OCI-LY7 (cell line): ENCODE measurements around the gene CFDP1. TPM values are rescaled to one million over a fixed set of nuclear protein-coding genes. Genes with fewer than 3 reads are reported as not detected.

Experiments
- BruUV-seq: library from RNA; stranded (reverse); fragments of 400-500 nt; replicated peaks from 2 replicates; lab custom pipeline; 2021; lab: Mats Ljungman, UMichigan
- CTCF ChIA-PET: fragments of 300-600 bp; sonication (Branson Sonifier 250); formaldehyde crosslinking; loops from one replicate; lab custom pipeline; 2022; ENCODE audit warnings: antibody characterized with exemption; ENCODE audit not compliant: unreplicated experiment; lab: Charles Lee
- POLR2A ChIA-PET: fragments of 300-600 bp; sonication (Branson Sonifier 250); formaldehyde crosslinking; loops from one replicate; lab custom pipeline; 2022; ENCODE audit warnings: antibody characterized with exemption; lab: Charles Lee
- DNase-seq: peaks from one replicate; pipeline ENCODE4 v3.0.0-alpha.2; 2015; ENCODE audit warnings: low spot score
- H2AFZ ChIP-seq: fragments of 200-600 bp; sonication (generic), shearing (Covaris generic); 2 replicates; pipeline ENCODE4 v1.6.1; 2014; ENCODE audit warnings: mild to moderate bottlenecking, antibody characterized with exemption, low read length, moderate library complexity
- H3K27ac ChIP-seq: fragments of 200-600 bp; sonication (generic); 2 replicates; pipeline ENCODE4 v1.5.1; 2014; ENCODE audit warnings: mixed run types, low read depth, mild to moderate bottlenecking, moderate library complexity, low read length, inconsistent platforms; ENCODE audit not compliant: poor library complexity, severe bottlenecking
- H3K36me3 ChIP-seq: fragments of 200-600 bp; sonication (generic); 2 replicates; pipeline ENCODE4 v1.6.1; 2014; ENCODE audit warnings: mild to moderate bottlenecking, antibody characterized with exemption, low read length, moderate library complexity, mixed read lengths; ENCODE audit not compliant: insufficient read depth
- H3K4me1 ChIP-seq: fragments of 200-600 bp; sonication (generic); 2 replicates; pipeline ENCODE4 v1.5.1; 2014; ENCODE audit warnings: mild to moderate bottlenecking, low read length; ENCODE audit not compliant: insufficient read depth, poor library complexity, severe bottlenecking
- H3K4me2 ChIP-seq: fragments of 200-600 bp; sonication (generic); 2 replicates; pipeline ENCODE4 v1.6.1; 2014; ENCODE audit warnings: mild to moderate bottlenecking, low read length
- H3K4me3 ChIP-seq: fragments of 200-600 bp; sonication (generic); 2 replicates; pipeline ENCODE4 v1.5.1; 2014; ENCODE audit warnings: mild to moderate bottlenecking, low read depth, low read length; ENCODE audit not compliant: poor library complexity, severe bottlenecking
- H3K79me2 ChIP-seq: fragments of 200-600 bp; sonication (generic); 2 replicates; pipeline ENCODE4 v1.6.1; 2016; ENCODE audit warnings: low read depth, mild to moderate bottlenecking, low read length, moderate library complexity, mixed read lengths; ENCODE audit not compliant: insufficient read depth
- H3K9me2 ChIP-seq: fragments of 200-600 bp; sonication (generic); 2 replicates; pipeline ENCODE4 v1.6.1; 2016; ENCODE audit warnings: mild to moderate bottlenecking, low read length, mixed read lengths; ENCODE audit not compliant: insufficient read depth
- H3K9me3 ChIP-seq: fragments of 200-600 bp; sonication (generic); 2 replicates; pipeline ENCODE4 v1.6.1; 2014; ENCODE audit warnings: mild to moderate bottlenecking, mixed run types, low read length, mixed read lengths
- H4K20me1 ChIP-seq: fragments of 200-600 bp; sonication (generic); 2 replicates; pipeline ENCODE4 v1.6.1; 2014; ENCODE audit warnings: mild to moderate bottlenecking, antibody characterized with exemption, low read length, moderate library complexity, mixed read lengths; ENCODE audit not compliant: insufficient read depth
- EZH2phosphoT487 ChIP-seq: fragments of 200-600 bp; sonication (generic); IDR thresholded peaks from 2 replicates; pipeline ENCODE4 v1.6.1; 2018; ENCODE audit warnings: low read depth, borderline replicate concordance, mild to moderate bottlenecking, mixed run types, antibody characterized with exemption, low read length, moderate library complexity, mixed read lengths
- intact Hi-C: fragments of 100-400 bp; cut with micrococcal nuclease; formaldehyde crosslinking; loops from one replicate; pipeline ENCODE4 v1.10.0; 2022; ENCODE audit not compliant: unreplicated experiment
- total RNA-seq, 2 experiments: library from RNA; depleted of rRNA in 1 of 2; stranded (reverse); fragments of >200 nt in 1 of 2; shearing (Covaris generic) in 1 of 2; gene quantifications; 2 replicates each; pipeline ENCODE4 v1.2.3, GENCODE V29; 2014 to 2022
- TF ChIP-seq, protein P1 (sequence below): fragments of 200-600 bp; sonication (generic); conservative IDR thresholded peaks from 2 replicates; pipeline ENCODE4 v1.5.1; 2014; ENCODE audit warnings: mild to moderate bottlenecking, antibody characterized with exemption, low read length, moderate library complexity, mixed read lengths

The CFDP1 gene
- total RNA-seq, 2 experiments from 2014 or later: 30.0 to 57.6 TPM

DNA sequence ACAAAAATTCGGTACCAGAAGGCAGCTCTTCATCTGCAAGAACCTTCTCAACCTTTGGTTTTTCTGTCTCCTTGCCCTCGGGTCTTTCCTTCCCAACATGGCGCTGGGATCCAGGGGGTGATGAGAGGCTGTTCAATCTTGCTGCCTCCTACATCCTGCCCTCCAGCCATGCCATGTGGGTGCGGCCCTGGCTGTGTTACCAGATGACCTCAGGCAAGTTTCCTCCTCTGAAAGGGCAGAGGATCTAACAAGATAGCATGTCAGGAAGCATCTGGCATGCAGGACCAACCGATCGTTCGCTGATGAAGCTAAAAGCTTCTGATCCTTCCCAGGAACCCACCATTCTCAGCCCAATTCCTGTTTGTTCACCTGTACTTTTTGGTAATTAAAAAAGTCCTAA, 145.1 kb downstream of the CFDP1 start:
- Histone ChIP-seq H3K4me1 (peaks cover 4% of the 10 kb centered on the region), H3K9me3 (no peaks in the 10 kb centered on the region), H4K20me1 (no peaks in the 10 kb centered on the region), H3K4me3 (no peak overlapping the region), H3K79me2 (no peaks in the 10 kb centered on the region), H3K9me2 (no peaks in the 10 kb centered on the region), H3K36me3 (peaks cover 10% of the 10 kb centered on the region; the same call in 1 of the 2 replicates), H3K27ac (no peak overlapping the region), H2AFZ (no peak overlapping the region), H3K4me2 (no peak overlapping the region)
- no peak for TF ChIP-seq EZH2phosphoT487
- TF ChIP-seq, protein P1, sequence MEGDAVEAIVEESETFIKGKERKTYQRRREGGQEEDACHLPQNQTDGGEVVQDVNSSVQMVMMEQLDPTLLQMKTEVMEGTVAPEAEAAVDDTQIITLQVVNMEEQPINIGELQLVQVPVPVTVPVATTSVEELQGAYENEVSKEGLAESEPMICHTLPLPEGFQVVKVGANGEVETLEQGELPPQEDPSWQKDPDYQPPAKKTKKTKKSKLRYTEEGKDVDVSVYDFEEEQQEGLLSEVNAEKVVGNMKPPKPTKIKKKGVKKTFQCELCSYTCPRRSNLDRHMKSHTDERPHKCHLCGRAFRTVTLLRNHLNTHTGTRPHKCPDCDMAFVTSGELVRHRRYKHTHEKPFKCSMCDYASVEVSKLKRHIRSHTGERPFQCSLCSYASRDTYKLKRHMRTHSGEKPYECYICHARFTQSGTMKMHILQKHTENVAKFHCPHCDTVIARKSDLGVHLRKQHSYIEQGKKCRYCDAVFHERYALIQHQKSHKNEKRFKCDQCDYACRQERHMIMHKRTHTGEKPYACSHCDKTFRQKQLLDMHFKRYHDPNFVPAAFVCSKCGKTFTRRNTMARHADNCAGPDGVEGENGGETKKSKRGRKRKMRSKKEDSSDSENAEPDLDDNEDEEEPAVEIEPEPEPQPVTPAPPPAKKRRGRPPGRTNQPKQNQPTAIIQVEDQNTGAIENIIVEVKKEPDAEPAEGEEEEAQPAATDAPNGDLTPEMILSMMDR: no peak
- intact Hi-C loops: no loop called here
- no peak for DNase-seq
- BruUV-seq: no TSS peak
- ChIA-PET CTCF (no interaction called here), POLR2A (interaction anchor here (0.5 to 1.4 kb wide), 2 partner anchors 24 to 31 kb away, joined by 3 to 5 read pairs; no protein-coding TSS in a partner anchor)

DNA sequence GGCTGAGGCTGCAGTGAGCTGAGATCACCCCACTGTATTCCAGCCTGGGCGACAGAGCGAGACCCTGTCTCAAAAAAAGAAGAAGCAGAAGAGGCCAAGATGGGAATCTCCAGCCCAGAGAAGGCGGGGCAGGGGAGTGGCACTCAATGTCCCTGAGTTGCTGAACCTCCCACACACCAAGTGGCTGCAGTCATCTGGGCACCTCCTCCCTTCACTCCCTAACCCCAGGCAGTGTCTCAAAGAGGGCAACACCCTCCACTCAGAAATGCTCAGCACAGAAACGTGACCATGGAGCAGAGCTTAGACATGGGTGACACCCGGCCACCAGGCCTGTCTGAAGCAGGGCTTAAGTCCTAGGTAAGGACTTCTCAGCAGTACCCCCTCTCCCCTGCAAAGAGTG, 145.6 kb downstream of the CFDP1 start:
- CTCF ChIA-PET: no interaction called here

DNA sequence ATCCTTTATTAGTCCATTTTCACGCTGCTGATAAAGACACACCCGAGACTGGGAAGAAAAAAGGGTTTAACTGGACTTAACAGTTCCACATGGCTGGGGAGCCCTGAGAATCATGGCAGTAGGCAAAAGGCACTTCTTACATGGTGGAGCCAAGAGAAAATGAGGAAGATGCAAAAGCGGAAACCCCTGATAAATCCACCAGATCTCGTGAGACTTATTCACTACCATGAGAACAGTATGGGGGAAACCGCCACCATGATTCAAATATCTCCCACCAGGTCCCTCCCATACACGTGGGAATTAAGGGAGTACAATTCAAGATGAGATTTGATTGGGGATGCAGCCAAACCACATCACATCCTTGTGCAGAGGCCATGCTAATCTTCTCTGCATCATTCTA, 146.9 kb downstream of the CFDP1 start:
- Histone ChIP-seq H3K27ac (no peak overlapping the region), H3K4me2 (no peak overlapping the region), H3K4me1 (no peaks in the 10 kb centered on the region), H3K9me2 (no peaks in the 10 kb centered on the region), H3K4me3 (no peak overlapping the region), H3K79me2 (no peaks in the 10 kb centered on the region), H3K9me3 (no peaks in the 10 kb centered on the region), H2AFZ (no peak overlapping the region), H4K20me1 (no peaks in the 10 kb centered on the region), H3K36me3 (no peaks in the 10 kb centered on the region)
- no peak for TF ChIP-seq EZH2phosphoT487
- TF ChIP-seq, protein P1: no peak
- CTCF ChIA-PET: no interaction called here
- intact Hi-C loops: no loop called here
- POLR2A ChIA-PET: interaction anchor here (0.7 kb wide), 1 partner anchor 85 kb away, joined by 4 read pairs; no protein-coding TSS in a partner anchor
- BruUV-seq: no TSS peak
- DNase-seq: no peak

More for the DNA sequence above, 145.6 kb downstream of the CFDP1 start:
- no peak for TF ChIP-seq EZH2phosphoT487
- TF ChIP-seq, protein P1: no peak
- Histone ChIP-seq H4K20me1 (no peaks in the 10 kb centered on the region), H3K4me2 (no peak overlapping the region), H3K27ac (no peak overlapping the region), H3K36me3 (peaks cover 9% of the 10 kb centered on the region; the same call in 1 of the 2 replicates), H3K9me2 (no peaks in the 10 kb centered on the region), H3K9me3 (no peaks in the 10 kb centered on the region), H3K79me2 (no peaks in the 10 kb centered on the region), H3K4me3 (no peak overlapping the region), H3K4me1 (peaks cover 4% of the 10 kb centered on the region), H2AFZ (no peak overlapping the region)
- no peak for DNase-seq
- no TSS peak for BruUV-seq
- intact Hi-C loops: no loop called here
- POLR2A ChIA-PET: no interaction called here
